ENCODE data around the gene ZNF670.

Gene ZNF670

GRCh38 chr1:247089616-247090375, 11.2 kb upstream of the ZNF670 start:
- Histone ChIP-seq H3K4me1 (no peaks in the 10 kb centered on the region), H3K27me3 (ENCODE audit: control insufficient read depth, insufficient read depth, low read length) (no peaks in the 10 kb centered on the region), H2AFZ (no peak overlapping the region), H3K79me2 (no peaks in the 10 kb centered on the region), H3K4me3 (ENCODE audit: low read depth, low read length) (no peak overlapping the region), H3K9ac (no peak overlapping the region), H3K27ac (no peak overlapping the region), H3K9me3 (ENCODE audit: control insufficient read depth, low read length) (no peaks in the 10 kb centered on the region), H3K36me3 (ENCODE audit: control insufficient read depth, insufficient read depth, low read length) (no peaks in the 10 kb centered on the region), H3K4me2 (ENCODE audit: low read length) (no peak overlapping the region)
- TF ChIP-seq, protein P1, sequence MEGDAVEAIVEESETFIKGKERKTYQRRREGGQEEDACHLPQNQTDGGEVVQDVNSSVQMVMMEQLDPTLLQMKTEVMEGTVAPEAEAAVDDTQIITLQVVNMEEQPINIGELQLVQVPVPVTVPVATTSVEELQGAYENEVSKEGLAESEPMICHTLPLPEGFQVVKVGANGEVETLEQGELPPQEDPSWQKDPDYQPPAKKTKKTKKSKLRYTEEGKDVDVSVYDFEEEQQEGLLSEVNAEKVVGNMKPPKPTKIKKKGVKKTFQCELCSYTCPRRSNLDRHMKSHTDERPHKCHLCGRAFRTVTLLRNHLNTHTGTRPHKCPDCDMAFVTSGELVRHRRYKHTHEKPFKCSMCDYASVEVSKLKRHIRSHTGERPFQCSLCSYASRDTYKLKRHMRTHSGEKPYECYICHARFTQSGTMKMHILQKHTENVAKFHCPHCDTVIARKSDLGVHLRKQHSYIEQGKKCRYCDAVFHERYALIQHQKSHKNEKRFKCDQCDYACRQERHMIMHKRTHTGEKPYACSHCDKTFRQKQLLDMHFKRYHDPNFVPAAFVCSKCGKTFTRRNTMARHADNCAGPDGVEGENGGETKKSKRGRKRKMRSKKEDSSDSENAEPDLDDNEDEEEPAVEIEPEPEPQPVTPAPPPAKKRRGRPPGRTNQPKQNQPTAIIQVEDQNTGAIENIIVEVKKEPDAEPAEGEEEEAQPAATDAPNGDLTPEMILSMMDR (IDR thresholded peaks at IDR 0.05): no peak

- no peaks in the 10 kb centered on the region for H3K9me3 ChIP-seq (ENCODE audit: control insufficient read depth, low read length)
- TF ChIP-seq, protein P1 (IDR thresholded peaks at IDR 0.05): no peak
- H3K9ac ChIP-seq: no peak overlapping the region
- no peaks in the 10 kb centered on the region for H3K27me3 ChIP-seq (ENCODE audit: control insufficient read depth, insufficient read depth, low read length)
- no peaks in the 10 kb centered on the region for H3K36me3 ChIP-seq (ENCODE audit: control insufficient read depth, insufficient read depth, low read length)
- no peak overlapping the region for H3K4me2 ChIP-seq (ENCODE audit: low read length)
- no peaks in the 10 kb centered on the region for H3K79me2 ChIP-seq
- H3K4me3 ChIP-seq (ENCODE audit: low read depth, low read length): no peak overlapping the region
- no peaks in the 10 kb centered on the region for H3K4me1 ChIP-seq
- H2AFZ ChIP-seq: no peak overlapping the region
- no peak overlapping the region for H3K27ac ChIP-seq
Observed at GRCh38 chr1:247088967-247089366, 10.4 kb upstream of the ZNF670 start.

- no peaks in the 10 kb centered on the region for H3K36me3 ChIP-seq (ENCODE audit: control insufficient read depth, insufficient read depth, low read length)
- TF ChIP-seq, protein P1 (IDR thresholded peaks at IDR 0.05): no peak
- no peak overlapping the region for H3K4me2 ChIP-seq (ENCODE audit: low read length)
- H3K27ac ChIP-seq: no peak overlapping the region
- no peaks in the 10 kb centered on the region for H3K27me3 ChIP-seq (ENCODE audit: control insufficient read depth, insufficient read depth, low read length)
- H3K4me1 ChIP-seq: no peaks in the 10 kb centered on the region
- H3K9ac ChIP-seq: no peak overlapping the region
- H3K4me3 ChIP-seq (ENCODE audit: low read depth, low read length): no peak overlapping the region
- H2AFZ ChIP-seq: no peak overlapping the region
- no peaks in the 10 kb centered on the region for H3K9me3 ChIP-seq (ENCODE audit: control insufficient read depth, low read length)
- no peaks in the 10 kb centered on the region for H3K79me2 ChIP-seq
Observed at GRCh38 chr1:247087256-247087655, 8.6 kb upstream of the ZNF670 start.

GRCh38 chr1:247085310-247085709, 6.7 kb upstream of the ZNF670 start:
- H3K4me2 ChIP-seq (ENCODE audit: low read length): no peak overlapping the region
- H3K27me3 ChIP-seq (ENCODE audit: control insufficient read depth, insufficient read depth, low read length): no peaks in the 10 kb centered on the region
- no peaks in the 10 kb centered on the region for H3K79me2 ChIP-seq
- no peaks in the 10 kb centered on the region for H3K36me3 ChIP-seq (ENCODE audit: control insufficient read depth, insufficient read depth, low read length)
- no peaks in the 10 kb centered on the region for H3K9me3 ChIP-seq (ENCODE audit: control insufficient read depth, low read length)
- TF ChIP-seq, protein P1 (IDR thresholded peaks at IDR 0.05): no peak
- H2AFZ ChIP-seq: no peak overlapping the region
- H3K4me3 ChIP-seq (ENCODE audit: low read depth, low read length): no peak overlapping the region
- H3K9ac ChIP-seq: no peak overlapping the region
- H3K27ac ChIP-seq: no peak overlapping the region
- no peaks in the 10 kb centered on the region for H3K4me1 ChIP-seq

GRCh38 chr1:247084771-247085170, 6.2 kb upstream of the ZNF670 start:
- no peaks in the 10 kb centered on the region for H3K79me2 ChIP-seq

More at GRCh38 chr1:247084771-247085170, 6.2 kb upstream of the ZNF670 start:
- H3K27me3 ChIP-seq (ENCODE audit: control insufficient read depth, insufficient read depth, low read length): no peaks in the 10 kb centered on the region
- H3K4me2 ChIP-seq (ENCODE audit: low read length): no peak overlapping the region
- no peak overlapping the region for H3K27ac ChIP-seq
- H3K9me3 ChIP-seq (ENCODE audit: control insufficient read depth, low read length): no peaks in the 10 kb centered on the region
- no peaks in the 10 kb centered on the region for H3K36me3 ChIP-seq (ENCODE audit: control insufficient read depth, insufficient read depth, low read length)
- TF ChIP-seq, protein P1 (IDR thresholded peaks at IDR 0.05): no peak
- no peak overlapping the region for H2AFZ ChIP-seq
- H3K4me1 ChIP-seq: no peaks in the 10 kb centered on the region
- no peak overlapping the region for H3K9ac ChIP-seq
- H3K4me3 ChIP-seq (ENCODE audit: low read depth, low read length): no peak overlapping the region

All from parathyroid adenoma (tissue), 2 donors.